GM18505 (cell line): Measurements from ENCODE around the gene MMP24OS.

Experiments used
- ATAC-seq: cut with Tn5 transposase; IDR thresholded peaks from one replicate; pipeline ENCODE4 v1.9.1; 2021; ENCODE audit not compliant: unreplicated experiment
- POLR2A ChIP-seq: IDR thresholded peaks from 4 replicates; pipeline ENCODE4 v1.6.1; 2011; ENCODE audit warnings: borderline replicate concordance; ENCODE audit not compliant: insufficient read depth, insufficient read length; ENCODE audit errors: extremely low read depth

MMP24OS gene

DNA sequence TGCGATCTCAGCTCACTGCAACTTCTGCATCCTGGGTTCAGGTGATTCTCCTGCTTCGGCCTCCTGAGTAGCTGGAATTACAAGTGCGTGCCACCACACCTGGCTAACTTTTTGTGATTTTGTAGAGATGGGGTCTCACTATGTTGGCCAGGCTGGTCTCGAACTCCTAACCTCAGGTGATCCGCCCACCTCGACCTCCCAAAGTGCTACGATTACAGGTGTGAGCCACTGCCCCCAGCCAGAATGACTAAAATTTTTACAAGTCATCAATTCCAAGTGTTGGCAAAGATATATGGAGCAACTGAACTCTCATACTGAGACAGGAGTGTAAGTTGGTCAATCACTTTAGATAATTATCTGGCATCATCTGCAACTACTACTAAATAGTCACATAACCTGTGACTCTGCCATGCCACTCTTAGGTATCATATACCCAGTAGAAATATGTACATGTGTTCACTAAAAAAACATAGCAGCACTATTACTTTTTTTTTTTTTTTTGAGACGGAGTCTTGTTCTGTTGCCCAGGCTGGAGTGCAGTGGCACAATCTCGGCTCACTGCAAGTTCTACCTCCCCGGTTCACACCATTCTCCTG, 3.7 kb upstream of the MMP24OS start:
- TF ChIP-seq POLR2A = no peak
- ATAC-seq = no peak

DNA sequence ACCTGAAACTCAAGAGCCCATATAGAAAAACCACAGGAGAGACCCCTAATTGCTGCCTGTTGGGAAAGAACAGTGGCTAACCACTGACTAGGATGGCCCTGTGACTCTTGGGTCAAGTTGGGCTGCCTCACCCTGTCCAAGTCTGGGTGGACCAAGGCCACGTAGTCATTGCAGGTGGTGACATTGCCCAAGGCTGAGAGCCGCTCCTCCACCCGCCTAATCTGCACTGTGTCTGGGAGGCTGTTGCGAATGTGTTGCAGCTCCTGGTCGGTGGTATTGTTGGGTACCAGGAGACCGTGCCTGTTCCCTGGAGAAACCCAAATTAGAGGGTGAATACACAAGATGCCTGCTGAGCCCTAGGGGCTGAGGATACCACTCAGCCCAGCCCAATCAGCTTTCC, 2.6 kb upstream of the MMP24OS start:
- ATAC-seq = no peak
- TF ChIP-seq POLR2A = no peak

DNA sequence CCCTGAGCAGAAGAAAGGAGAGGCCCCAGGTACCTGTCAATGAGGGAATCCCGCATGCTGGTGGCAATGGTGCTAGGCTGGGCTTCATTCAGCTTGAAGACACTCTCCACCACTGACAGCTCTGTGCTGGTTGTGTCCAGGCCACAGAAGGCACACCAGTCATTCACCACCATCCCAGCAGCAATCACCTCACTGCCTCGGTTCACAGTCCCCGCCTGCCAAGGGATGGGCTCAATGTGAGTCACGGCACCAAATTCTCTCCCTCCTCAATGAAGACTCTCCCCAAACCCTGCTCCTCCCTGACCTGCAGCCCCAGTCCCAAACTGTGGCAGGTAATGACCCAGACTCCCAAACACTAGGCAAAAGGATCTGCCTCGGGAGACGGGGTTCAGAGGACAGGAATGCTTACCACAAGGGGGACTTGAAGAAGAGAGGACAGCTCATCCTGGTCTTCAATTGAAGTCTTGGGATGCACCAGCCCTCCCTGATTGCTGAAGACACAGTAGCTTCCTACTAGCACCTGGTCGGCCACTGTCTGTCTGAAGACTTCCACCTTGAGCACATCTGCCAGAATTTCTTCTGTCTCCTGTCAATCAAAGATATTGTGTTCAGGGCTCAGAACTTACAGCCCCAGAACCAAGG, 1.7 kb upstream of the MMP24OS start:
- no peak for TF ChIP-seq POLR2A
- no peak for ATAC-seq

DNA sequence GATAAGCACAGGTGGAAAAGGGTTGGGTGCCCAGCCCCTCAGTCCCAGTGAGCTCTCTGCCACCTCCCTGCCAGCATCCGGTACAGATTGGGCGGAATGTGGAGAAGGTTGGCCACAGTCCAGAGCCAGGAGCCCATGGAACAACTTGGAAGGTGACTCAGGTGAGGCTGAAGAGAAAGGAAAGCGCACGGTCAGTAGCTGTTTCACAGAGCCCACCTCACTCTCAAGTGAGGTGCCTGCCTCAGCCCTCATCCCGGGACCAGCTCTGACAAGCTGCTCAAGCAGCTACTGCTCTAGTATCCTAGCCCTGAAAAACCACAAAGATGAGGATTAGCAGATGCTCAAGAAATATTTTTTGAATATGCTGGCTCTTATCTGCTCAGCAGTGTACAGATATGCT, 1.1 kb upstream of the MMP24OS start:
- TF ChIP-seq POLR2A = no peak

DNA sequence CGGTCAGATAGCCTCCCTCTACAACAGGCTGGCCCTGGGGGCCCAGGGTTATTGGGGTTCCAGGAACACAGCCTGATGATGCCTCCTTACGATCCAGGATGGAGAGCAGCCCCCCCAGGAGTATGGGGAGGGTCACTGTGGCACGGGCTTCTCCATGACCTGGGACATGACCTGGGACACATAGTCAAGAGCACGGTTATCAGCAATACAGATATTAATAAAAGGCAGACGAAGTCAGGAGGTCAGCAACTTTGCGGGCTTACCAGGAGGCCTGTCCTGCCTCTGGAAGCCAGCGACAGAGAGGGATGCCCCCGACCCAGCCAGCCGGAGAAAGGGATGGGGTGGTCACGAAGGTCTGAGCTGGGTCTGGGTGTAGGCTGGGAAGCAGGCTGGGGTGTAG, 795 bp downstream of the MMP24OS start:
- TF ChIP-seq POLR2A = no peak
- no peak for ATAC-seq

More for the DNA sequence above, 1.1 kb upstream of the MMP24OS start:
- no peak for ATAC-seq

DNA sequence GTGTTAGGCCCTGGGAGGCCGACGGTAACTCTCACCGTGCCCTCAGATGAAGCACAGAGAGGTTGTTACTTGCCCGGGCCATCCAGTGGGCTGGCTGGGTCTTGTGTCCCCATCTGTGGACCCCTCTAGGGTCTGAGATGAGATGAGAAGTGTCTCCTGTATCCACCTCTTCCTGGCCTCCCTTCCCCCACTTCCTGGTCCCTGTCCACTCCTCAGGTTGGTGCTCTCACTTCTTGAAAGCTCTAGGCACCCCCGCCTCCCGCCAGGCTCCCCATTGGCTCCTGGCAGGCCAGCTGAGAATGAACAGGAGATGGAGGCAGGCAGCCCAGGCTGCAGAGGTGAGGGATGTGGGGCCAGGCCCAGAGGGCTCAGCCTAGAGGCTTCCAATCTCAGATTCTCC, 1.5 kb downstream of the MMP24OS start:
- no peak for TF ChIP-seq POLR2A
- no peak for ATAC-seq

DNA sequence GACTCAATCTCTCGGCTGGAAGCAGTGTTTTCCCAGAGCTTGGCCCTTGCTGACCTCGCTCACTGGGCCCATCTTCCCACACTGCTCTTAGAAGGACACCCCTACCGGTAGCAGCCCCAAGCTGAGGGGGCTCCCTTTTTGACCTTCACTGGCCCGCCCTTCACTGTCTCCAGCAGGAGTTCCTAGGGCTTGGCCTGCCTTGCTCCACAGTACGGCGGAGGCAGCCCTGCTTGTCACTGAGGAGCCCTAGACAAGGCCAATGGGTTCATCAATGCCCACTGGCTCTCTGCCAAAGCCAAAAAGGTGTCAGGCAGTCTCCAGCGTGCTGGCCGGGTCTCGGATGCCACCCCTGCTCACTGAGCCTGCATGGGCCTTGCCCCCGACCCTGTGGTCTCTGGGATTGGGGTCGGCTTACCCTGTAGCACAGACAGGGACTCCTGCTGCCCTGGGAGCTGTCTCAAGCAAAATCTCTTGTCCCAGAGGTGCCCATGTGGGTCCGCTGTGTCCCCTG, 2.1 kb downstream of the MMP24OS start:
- no peak for ATAC-seq
- no peak for TF ChIP-seq POLR2A

DNA sequence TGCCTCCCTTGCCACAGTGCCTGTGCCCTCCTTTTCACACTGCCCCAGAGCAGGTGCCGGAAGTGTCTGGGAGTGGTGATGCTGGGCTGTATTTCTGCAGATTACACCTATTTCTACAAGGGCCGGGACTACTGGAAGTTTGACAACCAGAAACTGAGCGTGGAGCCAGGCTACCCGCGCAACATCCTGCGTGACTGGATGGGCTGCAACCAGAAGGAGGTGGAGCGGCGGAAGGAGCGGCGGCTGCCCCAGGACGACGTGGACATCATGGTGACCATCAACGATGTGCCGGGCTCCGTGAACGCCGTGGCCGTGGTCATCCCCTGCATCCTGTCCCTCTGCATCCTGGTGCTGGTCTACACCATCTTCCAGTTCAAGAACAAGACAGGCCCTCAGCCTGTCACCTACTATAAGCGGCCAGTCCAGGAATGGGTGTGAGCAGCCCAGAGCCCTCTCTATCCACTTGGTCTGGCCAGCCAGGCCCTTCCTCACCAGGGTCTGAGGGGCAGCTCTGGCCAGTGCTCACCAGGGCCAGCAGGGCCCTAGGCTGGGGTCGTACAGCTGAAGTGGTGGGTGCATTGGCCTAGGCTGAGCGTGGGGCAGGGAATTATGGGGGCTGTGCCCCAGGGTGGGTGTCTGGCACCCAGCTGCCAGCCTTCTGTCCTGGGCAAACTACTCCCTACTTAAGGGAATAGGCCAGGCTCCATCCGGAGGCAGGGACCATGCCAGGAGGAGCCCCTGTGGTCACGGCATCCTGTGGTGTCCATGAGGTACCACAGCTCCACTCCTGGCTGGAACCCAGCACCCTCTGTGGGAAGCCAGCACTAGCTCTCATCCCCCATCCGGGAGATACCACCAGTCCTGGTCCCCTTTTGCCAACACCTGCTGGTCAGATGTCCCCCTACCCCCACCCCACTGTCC, 3.5 kb downstream of the MMP24OS start:
- ATAC-seq = no peak
- peak; percentile 2 for TF ChIP-seq POLR2A

DNA sequence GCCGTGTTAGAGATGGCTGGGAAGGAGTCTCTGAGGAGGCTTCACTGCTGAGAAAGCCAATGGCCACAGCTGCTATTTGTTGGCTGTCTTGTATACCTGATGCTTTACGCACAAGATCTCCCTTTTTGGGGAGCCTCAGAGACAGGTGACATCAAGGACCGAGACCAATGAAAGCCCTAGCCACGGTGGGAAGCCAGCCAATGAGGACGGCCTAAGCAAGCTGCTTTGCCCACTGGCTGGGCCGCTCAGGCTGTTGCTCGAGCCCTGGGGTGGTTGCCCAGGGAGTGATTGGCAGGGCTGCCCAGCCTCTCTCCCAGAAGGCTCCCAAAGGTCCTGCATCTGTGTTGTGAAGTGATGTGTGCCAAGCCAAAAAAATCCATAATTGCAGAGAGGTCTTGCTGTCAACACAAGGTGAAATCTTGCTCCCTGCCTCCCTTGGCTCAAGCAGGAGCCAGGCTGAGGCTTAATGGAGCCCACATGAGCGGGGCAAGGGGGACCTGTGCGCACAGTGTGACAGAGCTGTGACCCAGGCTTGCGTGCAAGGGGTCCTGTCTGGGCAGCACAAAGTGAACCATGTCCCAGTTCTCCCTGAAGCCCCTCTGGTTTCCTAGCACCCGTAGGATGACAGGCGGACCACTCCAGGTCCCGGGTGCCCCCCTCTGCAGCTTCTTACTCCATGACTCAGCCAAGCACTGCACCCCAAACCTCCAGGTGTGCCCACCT, 4.3 kb downstream of the MMP24OS start:
- TF ChIP-seq POLR2A = no peak
- ATAC-seq = no peak

DNA sequence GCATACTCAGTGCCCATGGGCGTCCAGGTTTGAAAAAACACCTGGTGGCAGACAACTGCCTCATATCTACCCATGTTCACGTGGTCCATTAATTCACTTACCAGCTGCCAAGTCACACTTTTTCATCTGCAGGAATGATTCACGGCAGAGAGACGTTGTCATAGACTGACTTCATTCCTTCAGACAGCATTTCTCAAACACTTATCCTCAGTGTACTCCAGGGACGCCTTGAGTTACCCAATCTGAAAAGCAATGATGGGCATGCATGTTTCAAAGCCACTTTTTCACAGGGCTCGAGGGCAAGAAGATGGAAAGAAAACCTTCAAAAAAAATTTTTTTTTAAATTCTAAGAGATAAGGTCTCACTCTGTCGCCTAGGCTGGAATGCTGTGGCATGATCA, 6.0 kb downstream of the MMP24OS start:
- TF ChIP-seq POLR2A = no peak
- ATAC-seq = no peak

DNA sequence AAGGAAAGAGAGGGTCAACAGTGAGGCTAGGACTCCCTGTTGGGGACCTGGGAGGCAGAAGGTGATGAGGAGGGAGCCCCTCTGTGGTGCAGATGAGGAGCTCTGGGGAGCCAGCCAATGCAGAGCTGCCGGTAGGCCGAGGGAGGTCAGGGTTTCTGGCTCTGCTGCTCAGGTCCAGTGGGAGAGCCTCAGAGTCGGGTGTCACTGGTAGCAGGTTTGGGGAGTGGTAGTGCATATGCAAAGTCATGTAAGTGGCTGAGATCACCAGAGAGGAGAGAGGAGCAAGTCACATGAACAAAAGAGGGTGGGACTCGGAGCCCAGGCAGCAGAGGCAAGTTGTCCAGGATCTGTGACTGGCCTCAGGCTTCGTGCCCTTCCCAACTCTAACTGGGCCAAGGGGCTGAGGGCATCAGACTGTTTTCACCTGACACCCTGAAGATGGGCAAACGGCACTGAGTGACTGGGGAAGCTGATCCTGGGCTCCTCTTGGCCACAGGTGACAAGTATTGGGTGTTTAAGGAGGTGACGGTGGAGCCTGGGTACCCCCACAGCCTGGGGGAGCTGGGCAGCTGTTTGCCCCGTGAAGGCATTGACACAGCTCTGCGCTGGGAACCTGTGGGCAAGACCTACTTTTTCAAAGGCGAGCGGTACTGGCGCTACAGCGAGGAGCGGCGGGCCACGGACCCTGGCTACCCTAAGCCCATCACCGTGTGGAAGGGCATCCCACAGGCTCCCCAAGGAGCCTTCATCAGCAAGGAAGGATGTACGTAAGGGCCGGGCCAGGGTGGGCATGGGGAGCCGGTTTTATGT, 6.6 kb downstream of the MMP24OS start:
- no peak for ATAC-seq
- no peak for TF ChIP-seq POLR2A
